ENCODE measurements around the gene COL1A2.

DNA sequence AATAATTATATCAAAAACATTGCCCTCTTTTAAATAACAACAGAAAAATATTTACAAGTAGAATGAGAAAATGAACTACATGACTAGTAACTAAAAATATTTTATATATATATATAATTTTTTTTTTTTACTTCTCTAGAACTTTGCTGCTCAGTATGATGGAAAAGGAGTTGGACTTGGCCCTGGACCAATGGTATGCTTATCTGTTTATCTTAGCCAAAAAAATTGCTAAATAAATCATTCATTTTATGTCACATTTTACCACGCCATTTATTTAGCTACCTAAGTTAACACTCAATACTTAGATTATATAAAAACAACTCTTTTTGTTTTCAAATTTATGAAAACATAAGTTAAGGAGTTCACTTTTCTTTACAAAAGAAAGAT is 6.7 kb downstream of the COL1A2 start:
- TF ChIP-seq, protein P1, sequence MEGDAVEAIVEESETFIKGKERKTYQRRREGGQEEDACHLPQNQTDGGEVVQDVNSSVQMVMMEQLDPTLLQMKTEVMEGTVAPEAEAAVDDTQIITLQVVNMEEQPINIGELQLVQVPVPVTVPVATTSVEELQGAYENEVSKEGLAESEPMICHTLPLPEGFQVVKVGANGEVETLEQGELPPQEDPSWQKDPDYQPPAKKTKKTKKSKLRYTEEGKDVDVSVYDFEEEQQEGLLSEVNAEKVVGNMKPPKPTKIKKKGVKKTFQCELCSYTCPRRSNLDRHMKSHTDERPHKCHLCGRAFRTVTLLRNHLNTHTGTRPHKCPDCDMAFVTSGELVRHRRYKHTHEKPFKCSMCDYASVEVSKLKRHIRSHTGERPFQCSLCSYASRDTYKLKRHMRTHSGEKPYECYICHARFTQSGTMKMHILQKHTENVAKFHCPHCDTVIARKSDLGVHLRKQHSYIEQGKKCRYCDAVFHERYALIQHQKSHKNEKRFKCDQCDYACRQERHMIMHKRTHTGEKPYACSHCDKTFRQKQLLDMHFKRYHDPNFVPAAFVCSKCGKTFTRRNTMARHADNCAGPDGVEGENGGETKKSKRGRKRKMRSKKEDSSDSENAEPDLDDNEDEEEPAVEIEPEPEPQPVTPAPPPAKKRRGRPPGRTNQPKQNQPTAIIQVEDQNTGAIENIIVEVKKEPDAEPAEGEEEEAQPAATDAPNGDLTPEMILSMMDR (conservative IDR thresholded peaks at IDR 0.05), result no peak
- no peak for TF ChIP-seq ZFX (IDR thresholded peaks at IDR 0.05)
